ENCODE data around the gene ATF3.
A peak's percentile ranks its signal among the peaks of the same experiment; 100 is the strongest.

ATF3 gene

DNA sequence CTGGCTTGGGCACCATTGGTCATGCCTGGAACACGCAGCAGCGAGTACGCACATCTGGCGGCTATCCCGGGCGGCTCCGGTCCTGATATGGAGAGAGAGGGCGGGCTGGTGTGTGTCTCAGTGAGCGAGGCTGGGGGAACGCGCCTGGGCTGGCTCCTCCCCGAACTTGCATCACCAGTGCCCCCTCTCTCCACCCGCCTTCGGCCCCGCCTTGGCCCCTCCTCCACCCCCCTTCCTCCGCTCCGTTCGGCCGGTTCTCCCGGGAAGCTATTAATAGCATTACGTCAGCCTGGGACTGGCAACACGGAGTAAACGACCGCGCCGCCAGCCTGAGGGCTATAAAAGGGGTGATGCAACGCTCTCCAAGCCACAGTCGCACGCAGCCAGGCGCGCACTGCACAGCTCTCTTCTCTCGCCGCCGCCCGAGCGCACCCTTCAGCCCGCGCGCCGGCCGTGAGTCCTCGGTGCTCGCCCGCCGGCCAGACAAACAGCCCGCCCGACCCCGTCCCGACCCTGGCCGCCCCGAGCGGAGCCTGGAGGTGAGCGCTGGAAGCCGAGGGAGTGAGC is at the start of gene ATF3 (continued):
- TF ChIP-seq ZBTB48 (tag by site-specific recombination; IDR thresholded peaks at IDR 0.05), result no peak
- no peak for TF ChIP-seq ZNF529 (tag by site-specific recombination; IDR thresholded peaks at IDR 0.05; ENCODE audit: insufficient replicate concordance)
- TF ChIP-seq ZNF610 (tag by site-specific recombination; IDR thresholded peaks at IDR 0.05; ENCODE audit: borderline replicate concordance), result peak; percentile 95
- peak; percentile 82 for TF ChIP-seq GLIS2 (tag by site-specific recombination; IDR thresholded peaks at IDR 0.05)
- TF ChIP-seq ZNF266 (tag by site-specific recombination; IDR thresholded peaks at IDR 0.05; ENCODE audit: low read depth), result no peak
- peak; percentile 87 for TF ChIP-seq ZNF596 (tag by site-specific recombination; IDR thresholded peaks at IDR 0.05)
- TF ChIP-seq, protein P1, sequence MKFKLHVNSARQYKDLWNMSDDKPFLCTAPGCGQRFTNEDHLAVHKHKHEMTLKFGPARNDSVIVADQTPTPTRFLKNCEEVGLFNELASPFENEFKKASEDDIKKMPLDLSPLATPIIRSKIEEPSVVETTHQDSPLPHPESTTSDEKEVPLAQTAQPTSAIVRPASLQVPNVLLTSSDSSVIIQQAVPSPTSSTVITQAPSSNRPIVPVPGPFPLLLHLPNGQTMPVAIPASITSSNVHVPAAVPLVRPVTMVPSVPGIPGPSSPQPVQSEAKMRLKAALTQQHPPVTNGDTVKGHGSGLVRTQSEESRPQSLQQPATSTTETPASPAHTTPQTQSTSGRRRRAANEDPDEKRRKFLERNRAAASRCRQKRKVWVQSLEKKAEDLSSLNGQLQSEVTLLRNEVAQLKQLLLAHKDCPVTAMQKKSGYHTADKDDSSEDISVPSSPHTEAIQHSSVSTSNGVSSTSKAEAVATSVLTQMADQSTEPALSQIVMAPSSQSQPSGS (tag by site-specific recombination; IDR thresholded peaks at IDR 0.05; ENCODE audit: low read depth), result peak; percentile 99
- TF ChIP-seq ZNF843 (tag by site-specific recombination; IDR thresholded peaks at IDR 0.05), result peak; percentile 90
- TF ChIP-seq ZNF707 (tag by site-specific recombination; IDR thresholded peaks at IDR 0.05), result no peak
- TF ChIP-seq, protein P2, sequence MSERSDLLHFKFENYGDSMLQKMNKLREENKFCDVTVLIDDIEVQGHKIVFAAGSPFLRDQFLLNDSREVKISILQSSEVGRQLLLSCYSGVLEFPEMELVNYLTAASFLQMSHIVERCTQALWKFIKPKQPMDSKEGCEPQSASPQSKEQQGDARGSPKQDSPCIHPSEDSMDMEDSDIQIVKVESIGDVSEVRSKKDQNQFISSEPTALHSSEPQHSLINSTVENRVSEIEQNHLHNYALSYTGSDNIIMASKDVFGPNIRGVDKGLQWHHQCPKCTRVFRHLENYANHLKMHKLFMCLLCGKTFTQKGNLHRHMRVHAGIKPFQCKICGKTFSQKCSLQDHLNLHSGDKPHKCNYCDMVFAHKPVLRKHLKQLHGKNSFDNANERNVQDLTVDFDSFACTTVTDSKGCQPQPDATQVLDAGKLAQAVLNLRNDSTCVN (tag by site-specific recombination; optimal IDR thresholded peaks at IDR 0.05), result peak; percentile 96
- TF ChIP-seq ZNF558 (tag by site-specific recombination; IDR thresholded peaks at IDR 0.05), result 0 out of 2 replicates have a peak, but pooled peaks have one; percentile 77
- no peak for TF ChIP-seq ZNF221 (tag by site-specific recombination; IDR thresholded peaks at IDR 0.05; ENCODE audit: borderline replicate concordance)
- TF ChIP-seq ZNF121 (tag by site-specific recombination; IDR thresholded peaks at IDR 0.05), result 0 out of 2 replicates have a peak, but pooled peaks have one; percentile 22
- TF ChIP-seq ZNF366 (tag by site-specific recombination; conservative IDR thresholded peaks at IDR 0.05), result peak; percentile 95
- TF ChIP-seq ZNF302 (tag by site-specific recombination; IDR thresholded peaks at IDR 0.05; ENCODE audit: low read depth), result no peak
- TF ChIP-seq, protein P3, sequence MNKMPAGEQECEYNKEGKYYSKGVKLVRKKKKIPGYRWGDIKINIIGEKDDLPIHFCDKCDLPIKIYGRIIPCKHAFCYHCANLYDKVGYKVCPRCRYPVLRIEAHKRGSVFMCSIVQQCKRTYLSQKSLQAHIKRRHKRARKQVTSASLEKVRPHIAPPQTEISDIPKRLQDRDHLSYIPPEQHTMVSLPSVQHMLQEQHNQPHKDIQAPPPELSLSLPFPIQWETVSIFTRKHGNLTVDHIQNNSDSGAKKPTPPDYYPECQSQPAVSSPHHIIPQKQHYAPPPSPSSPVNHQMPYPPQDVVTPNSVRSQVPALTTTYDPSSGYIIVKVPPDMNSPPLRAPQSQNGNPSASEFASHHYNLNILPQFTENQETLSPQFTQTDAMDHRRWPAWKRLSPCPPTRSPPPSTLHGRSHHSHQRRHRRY (tag by site-specific recombination; IDR thresholded peaks at IDR 0.05), result no peak
- TF ChIP-seq ZNF501 (tag by site-specific recombination; IDR thresholded peaks at IDR 0.05), result peak; percentile 94
- TF ChIP-seq ZSCAN23 (tag by site-specific recombination; IDR thresholded peaks at IDR 0.05), result no peak; the same call in 1 of the 2 replicates
- TF ChIP-seq ZNF341 (tag by site-specific recombination; IDR thresholded peaks at IDR 0.05; ENCODE audit: low read depth), result no peak; the same call in 1 of the 2 replicates
- TF ChIP-seq ZNF423 (tag by site-specific recombination; IDR thresholded peaks at IDR 0.05), result peak; percentile 40
- peak; percentile 96 for TF ChIP-seq HOXD13 (CRISPR knock-in tag; IDR thresholded peaks at IDR 0.05; ENCODE audit: borderline replicate concordance)
- no peak for TF ChIP-seq ZNF791 (tag by site-specific recombination; IDR thresholded peaks at IDR 0.05)
- peak; percentile 49; the same call in 1 of the 2 replicates for TF ChIP-seq ZSCAN30 (tag by site-specific recombination; IDR thresholded peaks at IDR 0.05)
- TF ChIP-seq ZNF76 (tag by site-specific recombination; IDR thresholded peaks at IDR 0.05; ENCODE audit: borderline replicate concordance, low read depth), result peak; percentile 78
- TF ChIP-seq OVOL3 (tag by site-specific recombination; IDR thresholded peaks at IDR 0.05), result no peak
- TF ChIP-seq ZNF426 (tag by site-specific recombination; IDR thresholded peaks at IDR 0.05), result no peak
- TF ChIP-seq ZNF114 (tag by site-specific recombination; IDR thresholded peaks at IDR 0.05), result no peak
- TF ChIP-seq, protein P4, sequence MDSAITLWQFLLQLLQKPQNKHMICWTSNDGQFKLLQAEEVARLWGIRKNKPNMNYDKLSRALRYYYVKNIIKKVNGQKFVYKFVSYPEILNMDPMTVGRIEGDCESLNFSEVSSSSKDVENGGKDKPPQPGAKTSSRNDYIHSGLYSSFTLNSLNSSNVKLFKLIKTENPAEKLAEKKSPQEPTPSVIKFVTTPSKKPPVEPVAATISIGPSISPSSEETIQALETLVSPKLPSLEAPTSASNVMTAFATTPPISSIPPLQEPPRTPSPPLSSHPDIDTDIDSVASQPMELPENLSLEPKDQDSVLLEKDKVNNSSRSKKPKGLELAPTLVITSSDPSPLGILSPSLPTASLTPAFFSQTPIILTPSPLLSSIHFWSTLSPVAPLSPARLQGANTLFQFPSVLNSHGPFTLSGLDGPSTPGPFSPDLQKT (IDR thresholded peaks at IDR 0.05; ENCODE audit: borderline replicate concordance, low read depth, low read length), result no peak
- TF ChIP-seq ZNF548 (tag by site-specific recombination; IDR thresholded peaks at IDR 0.05), result no peak
- TF ChIP-seq ZNF654 (tag by site-specific recombination; IDR thresholded peaks at IDR 0.05; ENCODE audit: low read depth), result no peak
- no peak for TF ChIP-seq ZNF830 (tag by site-specific recombination; IDR thresholded peaks at IDR 0.05; ENCODE audit: low read depth)
- TF ChIP-seq, protein P5, sequence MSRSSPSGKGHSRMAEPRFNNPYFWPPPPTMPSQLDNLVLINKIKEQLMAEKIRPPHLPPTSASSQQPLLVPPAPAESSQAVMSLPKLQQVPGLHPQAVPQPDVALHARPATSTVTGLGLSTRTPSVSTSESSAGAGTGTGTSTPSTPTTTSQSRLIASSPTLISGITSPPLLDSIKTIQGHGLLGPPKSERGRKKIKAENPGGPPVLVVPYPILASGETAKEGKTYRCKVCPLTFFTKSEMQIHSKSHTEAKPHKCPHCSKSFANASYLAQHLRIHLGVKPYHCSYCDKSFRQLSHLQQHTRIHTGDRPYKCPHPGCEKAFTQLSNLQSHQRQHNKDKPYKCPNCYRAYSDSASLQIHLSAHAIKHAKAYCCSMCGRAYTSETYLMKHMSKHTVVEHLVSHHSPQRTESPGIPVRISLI (tag by site-specific recombination; IDR thresholded peaks at IDR 0.05), result no peak
- peak; percentile 93 for TF ChIP-seq ZBTB21 (tag by site-specific recombination; IDR thresholded peaks at IDR 0.05)
- TF ChIP-seq SP7 (tag by site-specific recombination; IDR thresholded peaks at IDR 0.05), result peak; percentile 92
- no peak for TF ChIP-seq ZNF16 (tag by site-specific recombination; IDR thresholded peaks at IDR 0.05; ENCODE audit: low read depth)
- TF ChIP-seq ZNF157 (tag by site-specific recombination; IDR thresholded peaks at IDR 0.05), result no peak

Data from HEK293 (cell line).